ENCODE data around the gene FARP2.
"Not testable (repeated sequence)": the region's sequence is repeated elsewhere in the genome, so short reads cannot be mapped to it uniquely, and the experiment has no call there.

Gene FARP2

DNA sequence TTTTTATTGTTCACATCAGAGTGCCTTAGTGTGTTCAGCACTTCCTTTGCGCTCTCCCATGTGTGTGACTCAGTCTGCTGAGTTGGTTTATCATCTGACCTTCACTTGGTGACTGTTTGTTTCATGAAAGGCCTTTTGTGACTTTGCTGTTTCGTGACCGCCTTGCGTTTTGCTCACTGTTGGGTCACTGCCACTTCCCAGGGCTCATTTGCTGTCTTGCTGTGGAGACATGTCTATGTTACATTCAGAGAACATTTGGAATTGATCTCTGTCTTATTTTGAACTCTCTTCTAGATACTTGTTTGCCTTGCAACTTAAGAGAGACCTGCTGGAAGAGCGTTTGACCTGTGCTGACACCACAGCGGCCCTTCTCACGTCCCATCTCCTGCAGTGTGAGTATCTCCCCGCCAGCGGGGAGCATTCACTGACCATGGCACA is 54.7 kb downstream of the FARP2 start:
- DNase-seq, result no peak

GRCh38 chr2:241412144-241412543 is 56.1 kb downstream of the FARP2 start:
- peak; percentile 16 for DNase-seq

- DNase-seq, result not testable (repeated sequence)
These were observed 57.4 kb downstream of the FARP2 start for GRCh38 chr2:241413501-241413900.

DNA sequence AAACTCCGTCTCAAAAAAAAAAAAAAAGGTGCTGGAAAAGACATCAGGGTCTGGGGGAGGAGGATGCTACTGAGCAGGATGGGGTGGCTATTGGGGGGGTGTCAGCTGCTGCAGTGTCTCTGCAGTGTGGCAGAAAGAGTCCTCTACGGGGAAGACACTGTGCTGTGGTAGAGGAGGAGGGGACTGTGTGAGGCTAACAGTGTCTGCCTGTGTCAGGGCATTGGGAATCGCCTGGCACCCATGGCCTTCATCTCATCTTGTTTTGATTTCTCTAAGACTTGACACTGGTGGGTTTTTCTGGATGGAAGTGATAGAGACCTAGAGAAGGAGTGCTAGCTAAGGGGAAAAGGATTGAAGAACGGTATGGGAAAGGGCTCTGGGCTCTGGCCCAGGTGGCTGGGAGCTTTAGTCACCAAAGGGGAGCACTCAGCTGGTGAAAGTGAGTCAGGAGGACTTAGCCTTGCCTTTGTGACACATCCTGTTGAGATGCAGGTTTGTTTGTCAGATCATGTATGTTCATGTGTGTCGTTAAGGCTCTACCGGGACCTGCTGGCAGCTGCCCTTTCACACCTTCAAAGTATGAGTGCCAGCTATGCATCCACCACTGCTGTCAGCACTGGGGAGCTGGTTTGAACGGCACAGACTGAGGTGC is 58.0 kb downstream of the FARP2 start:
- DNase-seq, result no peak

- no peak for DNase-seq
These were observed 59.1 kb downstream of the FARP2 start for GRCh38 chr2:241415196-241415595.

DNA sequence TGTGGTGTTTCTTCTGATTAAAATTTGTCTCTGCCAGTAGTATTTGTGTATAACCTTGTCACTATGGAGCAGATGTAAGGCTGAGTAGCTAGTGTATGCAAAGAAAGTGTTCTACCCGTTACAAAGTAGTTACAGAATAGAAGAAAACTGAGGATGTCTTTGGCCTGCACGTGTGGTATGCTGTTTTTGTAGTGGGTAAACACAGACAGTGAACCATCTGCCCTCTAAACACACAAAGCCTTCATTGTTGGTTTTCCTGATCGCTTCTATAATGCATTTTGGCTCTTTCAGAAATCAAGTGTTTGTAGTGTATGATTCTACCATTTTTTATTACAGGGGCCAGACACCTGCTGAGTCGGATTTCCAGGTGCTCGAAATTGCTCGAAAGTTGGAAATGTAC is 61.5 kb downstream of the FARP2 start:
- DNase-seq, result no peak

GRCh38 chr2:241421330-241421729 is 65.2 kb downstream of the FARP2 start:
- no peak for DNase-seq

GRCh38 chr2:241421942-241422341 is 65.9 kb downstream of the FARP2 start:
- DNase-seq, result not testable (repeated sequence)

GRCh38 chr2:241422350-241422749 is 66.3 kb downstream of the FARP2 start:
- DNase-seq, result no peak

DNA sequence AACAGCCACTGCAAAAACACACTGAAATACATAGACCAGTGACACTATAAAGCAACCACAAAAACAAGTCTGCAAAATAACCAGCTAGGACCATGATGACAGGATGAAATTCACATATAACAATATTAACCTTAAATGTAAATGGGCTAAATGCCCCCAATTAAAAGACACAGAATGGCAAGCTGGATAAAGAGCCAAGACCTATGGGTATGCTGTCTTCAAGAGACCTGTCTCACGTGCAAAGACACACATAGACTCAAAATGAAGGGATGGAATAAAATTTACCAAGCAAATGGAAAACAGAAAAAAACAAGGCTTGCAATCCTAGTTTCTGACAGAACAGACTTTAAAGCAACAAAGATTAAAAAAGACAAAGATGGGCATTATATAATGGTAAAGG is 67.4 kb downstream of the FARP2 start:
- not testable (repeated sequence) for DNase-seq

GRCh38 chr2:241425368-241425767 is 69.3 kb downstream of the FARP2 start:
- no peak for DNase-seq

GRCh38 chr2:241430178-241430577 is 74.1 kb downstream of the FARP2 start:
- DNase-seq, result no peak

DNA sequence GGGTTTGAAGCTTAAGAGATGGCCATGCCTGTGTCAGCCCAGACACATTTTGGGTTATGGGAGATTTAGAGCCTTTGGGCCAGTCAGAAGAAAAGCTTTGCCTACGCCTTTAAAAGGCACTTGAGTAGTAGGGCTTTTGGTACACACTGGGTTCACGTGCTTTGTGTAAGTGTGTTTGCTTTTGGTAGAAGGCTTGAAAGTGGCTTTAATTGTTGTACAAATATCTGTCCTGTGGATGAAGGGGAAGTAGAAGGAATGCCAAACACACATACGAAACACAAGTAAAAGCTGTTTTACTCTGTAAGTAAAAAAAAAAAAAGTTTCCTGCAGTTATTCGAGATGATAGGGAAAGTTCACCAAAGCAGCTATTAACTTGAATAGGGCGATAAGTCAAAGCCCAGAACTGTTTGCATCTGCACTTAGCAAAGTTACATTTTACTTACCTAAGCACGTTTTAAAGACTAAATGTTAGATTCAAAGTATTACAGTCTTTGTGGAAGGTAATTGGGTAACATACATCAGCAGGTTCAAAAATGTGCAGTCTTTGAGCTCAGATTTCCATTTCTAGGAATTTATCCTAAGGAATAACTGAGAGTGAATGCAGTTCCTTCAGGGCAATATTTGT is 76.9 kb downstream of the FARP2 start:
- no peak for DNase-seq

GRCh38 chr2:241437179-241437578 is 81.1 kb downstream of the FARP2 start:
- DNase-seq, result no peak

- DNase-seq, result no peak
These were observed 85.4 kb downstream of the FARP2 start for GRCh38 chr2:241441492-241441891.

DNA sequence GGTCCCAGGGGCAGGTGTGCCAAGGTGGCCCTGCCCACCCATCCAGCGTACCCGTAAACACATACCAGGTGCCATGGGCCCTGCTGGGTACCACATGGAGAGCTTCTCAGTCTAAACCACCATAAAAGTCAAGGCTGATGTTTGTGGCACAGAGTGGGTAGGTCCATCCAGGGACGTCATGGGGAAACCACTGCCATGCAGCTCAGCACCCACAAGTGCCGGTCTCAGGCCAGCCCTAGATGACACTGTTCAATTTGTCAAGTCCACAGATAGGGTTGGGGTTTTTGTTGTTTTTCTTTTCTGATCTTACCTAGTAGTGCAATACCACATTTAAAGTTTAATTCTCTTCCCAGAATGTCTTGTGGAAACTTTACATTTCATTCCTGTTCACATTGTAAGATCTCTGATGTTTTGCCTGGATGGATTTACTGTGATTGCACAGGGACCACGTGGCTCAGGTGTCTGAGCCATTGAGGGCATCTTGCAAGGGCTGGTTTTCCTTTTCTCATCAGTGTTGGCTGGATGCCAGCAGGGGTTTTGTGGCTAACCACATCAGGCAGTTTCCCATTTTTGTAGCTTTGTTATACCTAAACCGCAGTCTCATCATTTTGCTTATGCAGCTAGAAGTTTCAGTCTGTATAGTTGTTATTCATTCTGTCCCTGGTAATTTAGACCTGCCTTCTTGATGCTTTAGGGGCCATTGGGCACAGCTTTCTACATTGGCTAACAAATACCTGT is 87.6 kb downstream of the FARP2 start:
- no peak for DNase-seq

DNA sequence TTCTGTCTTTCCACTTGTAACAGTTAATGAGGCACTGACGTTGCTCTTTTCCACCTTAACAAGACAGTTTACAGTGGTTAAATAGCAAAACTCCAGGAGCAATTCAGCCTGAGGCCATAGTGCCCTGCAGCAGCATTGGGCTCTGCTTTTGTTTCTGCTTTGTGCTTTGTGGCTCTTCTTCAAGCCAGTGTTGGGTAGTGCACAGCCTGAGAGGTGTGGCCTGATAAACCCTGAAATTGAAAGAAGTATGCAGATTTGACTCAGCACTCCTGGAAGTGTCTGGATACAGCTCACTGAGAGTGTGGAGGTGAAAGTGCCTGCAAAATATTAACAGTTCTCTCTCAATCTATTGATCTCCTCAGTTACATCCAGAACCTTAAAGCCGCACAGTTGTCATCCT is 89.3 kb downstream of the FARP2 start:
- no peak for DNase-seq

DNA sequence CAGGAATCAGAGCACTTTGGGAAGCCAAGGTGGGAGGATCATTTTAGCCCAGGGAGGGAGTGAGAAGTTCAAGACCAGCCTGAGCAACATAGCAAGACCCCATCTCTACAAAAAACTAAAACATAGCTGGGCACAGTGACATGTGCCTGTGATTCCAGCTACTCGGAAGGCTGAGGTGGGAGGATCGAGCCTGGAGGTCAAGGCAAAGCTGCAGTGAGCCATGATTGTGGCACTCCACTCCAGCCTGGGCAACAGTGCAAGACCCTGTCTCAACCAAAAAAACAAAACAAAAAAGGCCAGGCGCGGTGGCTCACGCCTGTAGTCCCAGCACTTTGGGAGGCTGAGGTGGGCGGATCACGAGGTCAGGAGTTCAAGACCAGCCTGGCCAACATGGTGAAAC is 94.0 kb downstream of the FARP2 start:
- not testable (repeated sequence) for DNase-seq

DNA sequence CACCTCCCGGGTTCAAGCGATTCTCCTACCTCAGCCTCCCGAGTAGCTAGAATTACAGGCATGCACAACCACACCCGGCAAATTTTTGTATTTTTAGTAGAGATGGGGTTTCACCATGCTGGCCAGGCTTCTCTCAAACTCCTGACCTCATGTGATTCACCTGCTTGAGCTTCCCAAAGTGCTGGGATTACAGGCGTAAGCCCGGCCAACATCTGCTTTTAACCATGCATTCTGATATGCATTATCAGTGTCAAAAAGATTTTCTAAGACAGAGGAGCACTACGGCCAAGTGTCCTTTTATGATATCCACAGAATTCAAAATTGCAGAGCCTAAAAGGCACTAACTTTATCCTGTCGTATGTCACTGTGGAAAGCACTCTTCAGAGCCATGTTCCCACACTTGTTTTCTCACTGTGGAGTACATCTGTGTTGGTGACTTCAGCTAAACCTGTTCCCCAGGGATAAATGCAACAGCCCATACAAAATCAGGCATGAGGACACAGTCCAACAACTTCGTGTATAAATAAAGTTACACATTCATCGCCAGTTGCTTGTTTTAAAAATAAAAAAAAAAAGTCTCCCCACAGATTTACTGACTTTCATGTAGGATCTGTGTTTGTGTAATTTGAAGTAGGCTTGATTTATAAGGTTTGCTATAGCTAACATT is 95.9 kb downstream of the FARP2 start:
- DNase-seq, result no peak

- DNase-seq, result not testable (repeated sequence)
These were observed 97.8 kb downstream of the FARP2 start for GRCh38 chr2:241453919-241454318.

- no peak for DNase-seq
These were observed 98.9 kb downstream of the FARP2 start for GRCh38 chr2:241454837-241455485.

DNA sequence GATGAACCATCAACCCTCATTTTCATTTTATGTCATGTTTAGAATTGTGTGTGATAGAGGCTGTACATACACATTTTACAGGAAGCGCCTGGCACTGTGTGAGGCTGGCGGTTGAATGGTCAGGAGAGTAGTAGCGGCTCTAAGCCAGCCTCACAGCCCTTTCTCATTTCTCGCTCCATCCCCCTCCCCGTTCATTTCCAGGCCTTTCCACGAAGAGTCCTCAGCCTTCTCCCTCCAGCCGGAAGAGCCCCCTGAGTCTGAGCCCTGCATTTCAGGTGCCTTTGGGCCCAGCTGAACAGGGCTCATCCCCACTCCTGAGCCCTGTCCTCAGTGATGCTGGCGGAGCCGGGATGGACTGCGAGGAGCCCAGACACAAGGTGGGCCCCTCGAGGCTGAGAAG is 100.5 kb downstream of the FARP2 start:
- no peak for DNase-seq

DNA sequence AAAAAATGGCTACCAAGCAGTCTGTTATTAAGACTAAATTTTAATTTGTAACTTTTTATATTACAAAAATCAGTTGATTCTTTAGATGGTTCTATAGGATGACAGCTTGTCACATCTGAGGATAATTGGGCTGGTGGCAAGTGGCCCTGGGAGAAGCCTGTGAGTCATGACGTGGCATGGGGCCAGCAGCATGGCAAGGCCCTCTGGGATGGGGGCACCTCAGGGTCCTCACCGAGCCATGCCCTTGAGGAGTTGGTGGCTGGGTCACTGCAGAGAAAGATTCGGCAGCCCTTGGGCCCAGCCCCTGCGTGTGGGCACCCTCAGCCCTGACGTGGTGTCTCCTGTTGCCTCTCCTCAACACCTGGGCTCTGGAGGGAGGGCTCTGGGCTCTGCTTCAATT is 102.6 kb downstream of the FARP2 start:
- no peak for DNase-seq
